ENCODE results near the gene ATP11C. TPM values are rescaled to one million over a fixed set of nuclear protein-coding genes. Genes with fewer than 3 reads are reported as not detected.

The ATP11C gene
- total and polyA plus RNA-seq, 2 of the 4 experiments (the other 2 are of a cell fraction) = 19.3 to 40.0 TPM

DNA sequence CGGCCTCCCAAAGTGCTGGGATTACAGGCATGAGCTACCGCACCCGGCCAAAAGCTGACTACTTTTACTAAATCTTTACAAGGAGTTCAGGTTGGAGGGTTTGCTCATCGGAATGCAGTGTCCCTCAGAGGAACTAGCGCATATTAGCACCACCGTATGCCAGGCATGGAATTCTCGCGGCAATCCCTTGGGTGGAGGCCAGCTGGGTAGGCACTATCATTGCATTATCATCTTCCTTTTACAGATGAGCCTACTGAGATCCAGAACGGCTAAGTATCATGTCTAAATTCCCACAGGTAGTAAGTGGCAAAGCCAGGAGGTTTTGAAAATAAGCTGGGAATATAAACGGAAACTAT, 38.5 kb upstream of the ATP11C start:
- Histone ChIP-seq H4K5ac (ENCODE audit: low read depth, low read length) (no peak overlapping the region), H3K18ac (ENCODE audit: low read depth, low read length) (no peak overlapping the region), H3K23ac (ENCODE audit: low read depth, low read length) (no peak overlapping the region), H4K20me1 (ENCODE audit: insufficient read depth, low read length) (no peaks in the 10 kb centered on the region), H3K56ac (ENCODE audit: extremely low read depth, insufficient read depth, low read length) (no peak overlapping the region), H3K9me3 (ENCODE audit: control insufficient read depth, insufficient read depth, low read length) (no peaks in the 10 kb centered on the region), H3K4me3 (ENCODE audit: insufficient read depth, low read depth, low read length) (no peak overlapping the region), H3K4me2 (ENCODE audit: low read depth, low read length) (no peak overlapping the region), H2AK5ac (ENCODE audit: low read depth, low read length) (no peak overlapping the region), H2BK120ac (ENCODE audit: low read depth, low read length) (no peak overlapping the region), H2BK15ac (ENCODE audit: low read depth, low read length) (no peak overlapping the region), H3K4me1 (ENCODE audit: control insufficient read depth, insufficient read depth, low read length) (no peaks in the 10 kb centered on the region), H3K27ac (ENCODE audit: insufficient read depth, low read length) (no peak overlapping the region), H3K9me1 (ENCODE audit: insufficient read depth, low read length) (no peaks in the 10 kb centered on the region), H3K9ac (ENCODE audit: low read depth, low read length) (no peak overlapping the region), H4K91ac (ENCODE audit: insufficient read depth, low read depth, low read length) (no peak overlapping the region), H3K79me1 (ENCODE audit: low read depth in 1 of 2, low read length in 2 of 2) (no peaks in the 10 kb centered on the region), H3K4ac (ENCODE audit: low read depth, low read length) (no peak overlapping the region), H3K36me3 (ENCODE audit: control insufficient read depth, insufficient read depth, low read length) (no peaks in the 10 kb centered on the region), H2BK20ac (ENCODE audit: low read depth, low read length) (no peak overlapping the region), H2BK5ac (ENCODE audit: low read depth, low read length, poor library complexity, severe bottlenecking) (no peak overlapping the region), H2AFZ (replicated peaks; ENCODE audit: low read length, poor library complexity) (no peak overlapping the region), H3K14ac (replicated peaks; ENCODE audit: low read depth, low read length) (no peak overlapping the region), H2AK9ac (replicated peaks; ENCODE audit: low read depth, low read length, poor library complexity) (no peak overlapping the region), H3K27me3 (ENCODE audit: control insufficient read depth, insufficient read depth, low read length) (no peaks in the 10 kb centered on the region; the same call in 1 of the 2 replicates), H4K8ac (ENCODE audit: low read depth in 2 of 2, low read length in 2 of 2) (no peak overlapping the region)
- intact Hi-C loops (cut with micrococcal nuclease) = loop anchor here (10.0 kb wide), 1 partner anchor 417 kb away; no protein-coding TSS in a partner anchor
- DNase-seq (no peak), ATAC-seq (ENCODE audit: low read depth) (no peak)
- POLR2A ChIA-PET (ENCODE audit: unreplicated experiment) = no interaction called here
- in situ Hi-C loops (cut with MboI; ENCODE audit: low sequenced_read_pairs) = no loop called here
- TF ChIP-seq FOS (IDR thresholded peaks at IDR 0.05; ENCODE audit: low read depth, low read length) = no peak
- TF ChIP-seq, protein P1, sequence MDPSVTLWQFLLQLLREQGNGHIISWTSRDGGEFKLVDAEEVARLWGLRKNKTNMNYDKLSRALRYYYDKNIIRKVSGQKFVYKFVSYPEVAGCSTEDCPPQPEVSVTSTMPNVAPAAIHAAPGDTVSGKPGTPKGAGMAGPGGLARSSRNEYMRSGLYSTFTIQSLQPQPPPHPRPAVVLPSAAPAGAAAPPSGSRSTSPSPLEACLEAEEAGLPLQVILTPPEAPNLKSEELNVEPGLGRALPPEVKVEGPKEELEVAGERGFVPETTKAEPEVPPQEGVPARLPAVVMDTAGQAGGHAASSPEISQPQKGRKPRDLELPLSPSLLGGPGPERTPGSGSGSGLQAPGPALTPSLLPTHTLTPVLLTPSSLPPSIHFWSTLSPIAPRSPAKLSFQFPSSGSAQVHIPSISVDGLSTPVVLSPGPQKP (IDR thresholded peaks at IDR 0.05; ENCODE audit: borderline replicate concordance, low read depth, low read length) = no peak
- no peak for TF ChIP-seq NFE2L2 (IDR thresholded peaks at IDR 0.05; ENCODE audit: low read depth, low read length)
- no peak for TF ChIP-seq RAD21 (IDR thresholded peaks at IDR 0.05; ENCODE audit: low read length)
- no peak for TF ChIP-seq CEBPB (IDR thresholded peaks at IDR 0.05; ENCODE audit: low read depth, low read length)
- TF ChIP-seq MAFK (IDR thresholded peaks at IDR 0.05; ENCODE audit: low read depth, low read length) = no peak
- TF ChIP-seq SMC3 (IDR thresholded peaks at IDR 0.05; ENCODE audit: low read depth, low read length) = no peak
- no peak for TF ChIP-seq MXI1 (IDR thresholded peaks at IDR 0.05; ENCODE audit: borderline replicate concordance, low read depth, low read length)
- TF ChIP-seq MAZ (IDR thresholded peaks at IDR 0.05; ENCODE audit: borderline replicate concordance, low read depth, low read length) = no peak
- TF ChIP-seq RFX5 (IDR thresholded peaks at IDR 0.05; ENCODE audit: low read depth, low read length) = no peak
- TF ChIP-seq RCOR1 (IDR thresholded peaks at IDR 0.05; ENCODE audit: insufficient replicate concordance, low read length) = no peak
- TF ChIP-seq, protein P2, sequence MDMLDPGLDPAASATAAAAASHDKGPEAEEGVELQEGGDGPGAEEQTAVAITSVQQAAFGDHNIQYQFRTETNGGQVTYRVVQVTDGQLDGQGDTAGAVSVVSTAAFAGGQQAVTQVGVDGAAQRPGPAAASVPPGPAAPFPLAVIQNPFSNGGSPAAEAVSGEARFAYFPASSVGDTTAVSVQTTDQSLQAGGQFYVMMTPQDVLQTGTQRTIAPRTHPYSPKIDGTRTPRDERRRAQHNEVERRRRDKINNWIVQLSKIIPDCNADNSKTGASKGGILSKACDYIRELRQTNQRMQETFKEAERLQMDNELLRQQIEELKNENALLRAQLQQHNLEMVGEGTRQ (IDR thresholded peaks at IDR 0.05; ENCODE audit: low read depth, low read length) = no peak
- TF ChIP-seq, protein P3, sequence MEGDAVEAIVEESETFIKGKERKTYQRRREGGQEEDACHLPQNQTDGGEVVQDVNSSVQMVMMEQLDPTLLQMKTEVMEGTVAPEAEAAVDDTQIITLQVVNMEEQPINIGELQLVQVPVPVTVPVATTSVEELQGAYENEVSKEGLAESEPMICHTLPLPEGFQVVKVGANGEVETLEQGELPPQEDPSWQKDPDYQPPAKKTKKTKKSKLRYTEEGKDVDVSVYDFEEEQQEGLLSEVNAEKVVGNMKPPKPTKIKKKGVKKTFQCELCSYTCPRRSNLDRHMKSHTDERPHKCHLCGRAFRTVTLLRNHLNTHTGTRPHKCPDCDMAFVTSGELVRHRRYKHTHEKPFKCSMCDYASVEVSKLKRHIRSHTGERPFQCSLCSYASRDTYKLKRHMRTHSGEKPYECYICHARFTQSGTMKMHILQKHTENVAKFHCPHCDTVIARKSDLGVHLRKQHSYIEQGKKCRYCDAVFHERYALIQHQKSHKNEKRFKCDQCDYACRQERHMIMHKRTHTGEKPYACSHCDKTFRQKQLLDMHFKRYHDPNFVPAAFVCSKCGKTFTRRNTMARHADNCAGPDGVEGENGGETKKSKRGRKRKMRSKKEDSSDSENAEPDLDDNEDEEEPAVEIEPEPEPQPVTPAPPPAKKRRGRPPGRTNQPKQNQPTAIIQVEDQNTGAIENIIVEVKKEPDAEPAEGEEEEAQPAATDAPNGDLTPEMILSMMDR (conservative IDR thresholded peaks at IDR 0.05; ENCODE audit: low read depth, low read length) = no peak
- TF ChIP-seq BHLHE40 (IDR thresholded peaks at IDR 0.05; ENCODE audit: low read depth, low read length) = no peak
- TF ChIP-seq CHD1 (IDR thresholded peaks at IDR 0.05; ENCODE audit: low read depth, low read length) = no peak
- no peak for TF ChIP-seq POLR2A (IDR thresholded peaks at IDR 0.05; ENCODE audit: low read depth, low read length)
- dilution Hi-C loops (cut with HindIII; ENCODE audit: low sequenced_read_pairs, unreplicated experiment) = no loop called here
- CTCF ChIA-PET = interaction anchor here (0.7 kb wide), 1 partner anchor 325 kb away, joined by 3 read pairs; no protein-coding TSS in a partner anchor
- 67% methylated on average over 3 of the region's 10 CpGs; no CpG with 5 or more reads in 1 of the 2 experiments for WGBS, 2 experiments (ENCODE audit: extremely low coverage in 2 of 2, insufficient read length in 1 of 2)
- no TSS peak for BruUV-seq (replicated peaks)
